ENCODE results near the gene P4HA2.

DNA sequence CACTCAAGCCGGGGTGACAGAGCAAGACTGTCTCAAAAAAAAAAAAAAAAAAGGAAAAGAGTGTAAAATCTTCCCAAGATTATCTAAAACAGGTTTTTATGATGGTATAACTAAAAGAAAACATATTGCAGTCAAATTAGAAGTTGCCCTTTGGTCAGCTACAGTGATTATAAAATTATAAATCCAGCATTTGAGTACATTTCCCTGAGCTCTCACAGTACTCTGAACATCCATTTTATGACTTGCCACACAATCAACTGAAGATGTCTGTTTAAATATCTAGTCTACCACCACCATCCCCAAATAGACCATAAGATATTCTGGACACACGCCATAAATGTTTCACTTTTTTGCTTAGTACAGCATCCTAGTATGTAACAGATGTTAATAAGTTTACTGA lies 77.1 kb downstream of the P4HA2 start:
- no peak for TF ChIP-seq POLR2A (IDR thresholded peaks at IDR 0.05)
- TF ChIP-seq, protein P1, sequence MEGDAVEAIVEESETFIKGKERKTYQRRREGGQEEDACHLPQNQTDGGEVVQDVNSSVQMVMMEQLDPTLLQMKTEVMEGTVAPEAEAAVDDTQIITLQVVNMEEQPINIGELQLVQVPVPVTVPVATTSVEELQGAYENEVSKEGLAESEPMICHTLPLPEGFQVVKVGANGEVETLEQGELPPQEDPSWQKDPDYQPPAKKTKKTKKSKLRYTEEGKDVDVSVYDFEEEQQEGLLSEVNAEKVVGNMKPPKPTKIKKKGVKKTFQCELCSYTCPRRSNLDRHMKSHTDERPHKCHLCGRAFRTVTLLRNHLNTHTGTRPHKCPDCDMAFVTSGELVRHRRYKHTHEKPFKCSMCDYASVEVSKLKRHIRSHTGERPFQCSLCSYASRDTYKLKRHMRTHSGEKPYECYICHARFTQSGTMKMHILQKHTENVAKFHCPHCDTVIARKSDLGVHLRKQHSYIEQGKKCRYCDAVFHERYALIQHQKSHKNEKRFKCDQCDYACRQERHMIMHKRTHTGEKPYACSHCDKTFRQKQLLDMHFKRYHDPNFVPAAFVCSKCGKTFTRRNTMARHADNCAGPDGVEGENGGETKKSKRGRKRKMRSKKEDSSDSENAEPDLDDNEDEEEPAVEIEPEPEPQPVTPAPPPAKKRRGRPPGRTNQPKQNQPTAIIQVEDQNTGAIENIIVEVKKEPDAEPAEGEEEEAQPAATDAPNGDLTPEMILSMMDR (IDR thresholded peaks at IDR 0.05) = no peak
- no peak for TF ChIP-seq POLR2AphosphoS5 (IDR thresholded peaks at IDR 0.05)
- no peak for TF ChIP-seq EP300 (IDR thresholded peaks at IDR 0.05)

Measured in stomach (tissue), 4 donors.